Thoracic aorta (tissue), 2 donors: ENCODE data around the gene ANKRD6. TPM values are rescaled to one million over a fixed set of nuclear protein-coding genes. Genes with fewer than 3 reads are reported as not detected.

Experiments used
- ATAC-seq: fragments of 150-250 bp; one replicate; pipeline ENCODE4 v1.8.0; 2017; ENCODE audit warnings: low read depth; ENCODE audit not compliant: insufficient number of reproducible peaks, low FRiP score
- DNase-seq: peaks from one replicate; pipeline ENCODE4 v3.0.0-alpha.2; 2020; ENCODE audit warnings: low spot score
- H3K27ac ChIP-seq, 2 donors: fragments of 200-600 bp; sonication (generic); 1 replicate in 1 of 2; 2 replicates in 1 of 2; pipeline ENCODE4 v1.5.1; 2016; ENCODE audit warnings: mild to moderate bottlenecking in 2 of 2, moderate library complexity in 2 of 2
- H3K27me3 ChIP-seq: fragments of 200-600 bp; sonication (generic); replicated peaks from 2 replicates; pipeline ENCODE4 v1.6.0; 2016; ENCODE audit warnings: mild to moderate bottlenecking; ENCODE audit not compliant: insufficient read depth
- H3K36me3 ChIP-seq: fragments of 200-600 bp; sonication (generic); one replicate; pipeline ENCODE4 v1.5.1; 2016
- H3K4me1 ChIP-seq, 2 donors: fragments of 200-600 bp; sonication (generic); 1 replicate in 1 of 2; 2 replicates in 1 of 2; pipeline versions ENCODE4 v1.5.1 to v1.6.0; 2016; ENCODE audit warnings: low read depth in 2 of 2, mild to moderate bottlenecking in 1 of 2; ENCODE audit not compliant: control insufficient read depth in 1 of 2
- H3K4me3 ChIP-seq: fragments of 200-600 bp; sonication (generic); 2 replicates; pipeline ENCODE4 v1.5.1; 2016; ENCODE audit warnings: mild to moderate bottlenecking
- H3K9me3 ChIP-seq: fragments of 200-600 bp; sonication (generic); 2 replicates; pipeline ENCODE4 v1.5.1; 2016
- CTCF ChIP-seq: fragments of 200-600 bp; sonication (generic); IDR thresholded peaks from one replicate; pipeline ENCODE4 v1.5.1; 2019; ENCODE audit warnings: antibody characterized with exemption
- total RNA-seq, 2 donors: library from RNA; depleted of rRNA; stranded (reverse); fragments of >200 nt; gene quantifications; one replicate each; pipeline versions ENCODE4 v1.1.0 to v1.2.3, GENCODE V29; 2016

The ANKRD6 gene
- total RNA-seq, 2 donors from 2014 or later = 35.3 to 91.9 TPM

- no peak overlapping the region for H3K27ac ChIP-seq
- ATAC-seq (no peak), DNase-seq (no peak)
- H3K36me3 ChIP-seq = no peaks in the 10 kb centered on the region
- peaks cover 0 to 5% of the 10 kb centered on the region in 2 donors for H3K4me1 ChIP-seq
- no peak overlapping the region for H3K4me3 ChIP-seq
- no peaks in the 10 kb centered on the region for H3K9me3 ChIP-seq
- no peaks in the 10 kb centered on the region for H3K27me3 ChIP-seq
- TF ChIP-seq CTCF = peak; percentile 81
These were observed 177.2 kb downstream of the ANKRD6 start for GRCh38 chr6:89610149-89610642.

- Histone ChIP-seq H3K27me3 (no peaks in the 10 kb centered on the region), H3K4me3 (no peak overlapping the region), H3K9me3 (no peaks in the 10 kb centered on the region), H3K27ac (no peak overlapping the region), H3K36me3 (no peaks in the 10 kb centered on the region), H3K4me1 (peaks cover 0 to 5% of the 10 kb centered on the region in 2 donors)
- ATAC-seq (no peak), DNase-seq (no peak)
- no peak for TF ChIP-seq CTCF
These were observed 178.7 kb downstream of the ANKRD6 start for GRCh38 chr6:89611666-89612065.

GRCh38 chr6:89612121-89612520 is 179.2 kb downstream of the ANKRD6 start:
- no peak for ATAC-seq

GRCh38 chr6:89613790-89614189 is 180.8 kb downstream of the ANKRD6 start:
- no peak for TF ChIP-seq CTCF
- DNase-seq = no peak
- ATAC-seq = no peak
- Histone ChIP-seq H3K9me3 (no peaks in the 10 kb centered on the region), H3K36me3 (no peaks in the 10 kb centered on the region), H3K4me1 (peaks cover 0 to 5% of the 10 kb centered on the region in 2 donors), H3K4me3 (no peak overlapping the region), H3K27ac (no peak overlapping the region), H3K27me3 (no peaks in the 10 kb centered on the region)

More at GRCh38 chr6:89612121-89612520, 179.2 kb downstream of the ANKRD6 start:
- no peak overlapping the region for H3K27ac ChIP-seq
- TF ChIP-seq CTCF = no peak
- DNase-seq = no peak
- H3K4me3 ChIP-seq = no peak overlapping the region
- H3K27me3 ChIP-seq = no peaks in the 10 kb centered on the region
- peaks cover 0 to 5% of the 10 kb centered on the region in 2 donors for H3K4me1 ChIP-seq
- no peaks in the 10 kb centered on the region for H3K36me3 ChIP-seq
- no peaks in the 10 kb centered on the region for H3K9me3 ChIP-seq

- no peaks in the 10 kb centered on the region for H3K27me3 ChIP-seq
- TF ChIP-seq CTCF = no peak
- H3K27ac ChIP-seq = no peak overlapping the region
- H3K4me3 ChIP-seq = no peak overlapping the region
- H3K36me3 ChIP-seq = no peaks in the 10 kb centered on the region
- ATAC-seq (no peak), DNase-seq (no peak)
- H3K9me3 ChIP-seq = no peaks in the 10 kb centered on the region
- H3K4me1 ChIP-seq = peaks cover 0 to 5% of the 10 kb centered on the region in 2 donors
These were observed 182.9 kb downstream of the ANKRD6 start for GRCh38 chr6:89615882-89616281.
